HepG2 (cell line): ENCODE measurements around the gene NFKBIA. TPM values are rescaled to one million over a fixed set of nuclear protein-coding genes. Genes with fewer than 3 reads are reported as not detected.
A peak's percentile ranks its signal among the peaks of the same experiment; 100 is the strongest.

Experiments used
- FOXK2 ChIP-seq: fragments of 450-650 bp; IDR thresholded peaks from 2 replicates; pipeline ENCODE4 v1.6.1; 2016
- FOXM1 ChIP-seq: sonication (generic); formaldehyde crosslinking; IDR thresholded peaks from 2 replicates; pipeline ENCODE4 v1.5.0; 2020; ENCODE audit warnings: missing genetic modification reagents
- MAX ChIP-seq: IDR thresholded peaks from 2 replicates; pipeline ENCODE4 v1.6.1; 2012; ENCODE audit warnings: inconsistent platforms
- MYNN ChIP-seq: sonication (generic); formaldehyde crosslinking; IDR thresholded peaks from 2 replicates; pipeline ENCODE4 v1.4.0; 2020; ENCODE audit warnings: mild to moderate bottlenecking, low read depth, missing genetic modification reagents
- NR1H2 ChIP-seq: sonication (generic); formaldehyde crosslinking; IDR thresholded peaks from 2 replicates; pipeline ENCODE4 v1.8.1; 2022; ENCODE audit warnings: low read depth, missing genetic modification reagents, borderline replicate concordance
- NR2C2 ChIP-seq: sonication (generic); formaldehyde crosslinking; IDR thresholded peaks from 2 replicates; pipeline ENCODE4 v1.4.0; 2020; ENCODE audit warnings: missing genetic modification reagents, mild to moderate bottlenecking, moderate library complexity, borderline replicate concordance
- NR2F2 ChIP-seq: IDR thresholded peaks from 2 replicates; pipeline ENCODE4 v1.6.1; 2012; ENCODE audit warnings: low read depth, inconsistent platforms, borderline replicate concordance
- TBX2 ChIP-seq: sonication (generic); formaldehyde crosslinking; IDR thresholded peaks from 2 replicates; pipeline ENCODE4 v1.5.0; 2020; ENCODE audit warnings: missing genetic modification reagents, mild to moderate bottlenecking, borderline replicate concordance
- USF2 ChIP-seq, 2 experiments: sonication (generic) in 1 of 2; formaldehyde crosslinking in 1 of 2; IDR thresholded peaks; 2 replicates each; pipeline versions ENCODE4 v1.5.1 to v1.6.1; 2011 to 2020; ENCODE audit warnings: borderline replicate concordance in 1 of 2, low read depth in 1 of 2, low read length in 1 of 2, mild to moderate bottlenecking in 1 of 2, missing genetic modification reagents in 1 of 2, moderate library complexity in 1 of 2
- WIZ ChIP-seq: sonication (generic); formaldehyde crosslinking; IDR thresholded peaks from 2 replicates; pipeline ENCODE4 v1.5.1; 2020; ENCODE audit warnings: mild to moderate bottlenecking, missing genetic modification reagents
- XRCC5 ChIP-seq: fragments of 200-400 bp; formaldehyde crosslinking; optimal IDR thresholded peaks from 2 replicates; pipeline ENCODE3; 2017; ENCODE audit warnings: mild to moderate bottlenecking, low read length
- ZBTB20 ChIP-seq: sonication (generic); formaldehyde crosslinking; IDR thresholded peaks from 2 replicates; pipeline ENCODE4 v1.8.1; 2023; ENCODE audit warnings: missing genetic modification reagents, low read depth, mild to moderate bottlenecking, borderline replicate concordance
- ZBTB21 ChIP-seq: sonication (generic); formaldehyde crosslinking; IDR thresholded peaks from 2 replicates; pipeline ENCODE4 v1.4.0; 2020; ENCODE audit warnings: missing genetic modification reagents
- ZC3H4 ChIP-seq: sonication (generic); formaldehyde crosslinking; IDR thresholded peaks from 2 replicates; pipeline ENCODE4 v1.4.0; 2020; ENCODE audit warnings: missing genetic modification reagents, borderline replicate concordance
- ZFP36 ChIP-seq: fragments of 150-350 bp; IDR thresholded peaks from 2 replicates; pipeline ENCODE4 v1.6.1; 2018; ENCODE audit warnings: borderline replicate concordance, low read length, low read depth; ENCODE audit not compliant: partially characterized antibody
- ZNF121 ChIP-seq: sonication (generic); formaldehyde crosslinking; IDR thresholded peaks from 2 replicates; pipeline ENCODE4 v1.5.0; 2020; ENCODE audit warnings: mild to moderate bottlenecking, missing genetic modification reagents
- ZNF329 ChIP-seq: sonication (generic); formaldehyde crosslinking; IDR thresholded peaks from 2 replicates; pipeline ENCODE4 v1.9.0; 2021; ENCODE audit warnings: low read depth, mild to moderate bottlenecking, missing genetic modification reagents
- ZNF343 ChIP-seq: sonication (generic); formaldehyde crosslinking; IDR thresholded peaks from 2 replicates; pipeline ENCODE4 v1.4.0; 2020; ENCODE audit warnings: mild to moderate bottlenecking, missing genetic modification reagents
- ZNF83 ChIP-seq: sonication (generic); formaldehyde crosslinking; IDR thresholded peaks from 2 replicates; pipeline ENCODE4 v1.4.0; 2020; ENCODE audit warnings: missing genetic modification reagents, mild to moderate bottlenecking, borderline replicate concordance
- polyA plus RNA-seq, 8 experiments: library from polyadenylated mRNA; depleted of rRNA in 3 of 8; stranded (reverse) in 7 of 8; unstranded in 1 of 8; fragments of >200 nt; fragmentation: Illumina TruSeq in 4 of 8; extraction: Trizol in 4 of 8; gene quantifications; 2 replicates each; pipeline versions ENCODE4 v1.2.1 to v1.2.3, GENCODE V29; 2011 to 2016; ENCODE audit warnings: low read depth in 4 of 8, missing spikeins in 1 of 8, mixed read lengths in 1 of 8; ENCODE audit not compliant: insufficient read depth in 1 of 8
- total RNA-seq, 5 experiments: library from RNA; depleted of rRNA; stranded (reverse); fragments of >200 nt; fragmentation: Illumina TruSeq; extraction: Trizol; gene quantifications; 2 replicates each; pipeline ENCODE4 v1.2.3, GENCODE V29; 2016; ENCODE audit warnings: low read depth in 1 of 5
- TF ChIP-seq, protein P1 (sequence below): IDR thresholded peaks from 2 replicates; pipeline ENCODE4 v1.6.1; 2016
- TF ChIP-seq, protein P2 (sequence below): IDR thresholded peaks from 2 replicates; pipeline ENCODE4 v1.6.1; 2016; ENCODE audit warnings: low read depth
- TF ChIP-seq, protein P3 (sequence below): sonication (generic); formaldehyde crosslinking; IDR thresholded peaks from 2 replicates; pipeline ENCODE4 v1.4.0; 2020; ENCODE audit warnings: missing genetic modification reagents

Gene NFKBIA
- total and polyA plus RNA-seq, 2 of the 13 experiments (the other 11 are each of a cell fraction or from before 2014, with no cell fraction given) = 197 to 319 TPM

GRCh38 chr14:35400648-35401421 is 3.7 kb downstream of the NFKBIA start (continued):
- TF ChIP-seq, protein P1, sequence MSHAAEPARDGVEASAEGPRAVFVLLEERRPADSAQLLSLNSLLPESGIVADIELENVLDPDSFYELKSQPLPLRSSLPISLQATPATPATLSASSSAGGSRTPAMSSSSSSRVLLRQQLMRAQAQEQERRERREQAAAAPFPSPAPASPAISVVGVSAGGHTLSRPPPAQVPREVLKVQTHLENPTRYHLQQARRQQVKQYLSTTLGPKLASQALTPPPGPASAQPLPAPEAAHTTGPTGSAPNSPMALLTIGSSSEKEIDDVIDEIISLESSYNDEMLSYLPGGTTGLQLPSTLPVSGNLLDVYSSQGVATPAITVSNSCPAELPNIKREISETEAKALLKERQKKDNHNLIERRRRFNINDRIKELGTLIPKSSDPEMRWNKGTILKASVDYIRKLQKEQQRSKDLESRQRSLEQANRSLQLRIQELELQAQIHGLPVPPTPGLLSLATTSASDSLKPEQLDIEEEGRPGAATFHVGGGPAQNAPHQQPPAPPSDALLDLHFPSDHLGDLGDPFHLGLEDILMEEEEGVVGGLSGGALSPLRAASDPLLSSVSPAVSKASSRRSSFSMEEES (CRISPR knock-in tag) = peak; percentile 81
- TF ChIP-seq NR1H2 (CRISPR knock-in tag) = no peak
- TF ChIP-seq WIZ (CRISPR knock-in tag) = no peak; the same call in 1 of the 2 replicates
- peak; percentile 91 for TF ChIP-seq TBX2 (CRISPR knock-in tag)
- no peak for TF ChIP-seq FOXM1
- TF ChIP-seq FOXK2 = peak; percentile 32; the same call in 1 of the 2 replicates
- TF ChIP-seq NR2F2 = no peak
- peak; percentile 30 for TF ChIP-seq XRCC5
- peak; percentile 84 for TF ChIP-seq ZBTB21 (CRISPR knock-in tag)
- TF ChIP-seq MYNN (CRISPR knock-in tag) = no peak
- TF ChIP-seq, protein P2, sequence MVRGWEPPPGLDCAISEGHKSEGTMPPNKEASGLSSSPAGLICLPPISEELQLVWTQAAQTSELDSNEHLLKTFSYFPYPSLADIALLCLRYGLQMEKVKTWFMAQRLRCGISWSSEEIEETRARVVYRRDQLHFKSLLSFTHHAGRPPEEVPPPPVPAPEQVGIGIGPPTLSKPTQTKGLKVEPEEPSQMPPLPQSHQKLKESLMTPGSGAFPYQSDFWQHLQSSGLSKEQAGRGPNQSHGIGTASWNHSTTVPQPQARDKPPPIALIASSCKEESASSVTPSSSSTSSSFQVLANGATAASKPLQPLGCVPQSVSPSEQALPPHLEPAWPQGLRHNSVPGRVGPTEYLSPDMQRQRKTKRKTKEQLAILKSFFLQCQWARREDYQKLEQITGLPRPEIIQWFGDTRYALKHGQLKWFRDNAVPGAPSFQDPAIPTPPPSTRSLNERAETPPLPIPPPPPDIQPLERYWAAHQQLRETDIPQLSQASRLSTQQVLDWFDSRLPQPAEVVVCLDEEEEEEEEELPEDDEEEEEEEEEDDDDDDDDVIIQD (CRISPR knock-in tag) = peak; percentile 96
- TF ChIP-seq ZFP36 = no peak
- no peak; the same call in 1 of the 2 replicates for TF ChIP-seq ZNF121 (CRISPR knock-in tag)
- TF ChIP-seq NR2C2 (CRISPR knock-in tag) = no peak
- no peak for TF ChIP-seq ZNF83 (CRISPR knock-in tag)
- TF ChIP-seq ZNF329 (CRISPR knock-in tag) = no peak
- TF ChIP-seq, protein P3, sequence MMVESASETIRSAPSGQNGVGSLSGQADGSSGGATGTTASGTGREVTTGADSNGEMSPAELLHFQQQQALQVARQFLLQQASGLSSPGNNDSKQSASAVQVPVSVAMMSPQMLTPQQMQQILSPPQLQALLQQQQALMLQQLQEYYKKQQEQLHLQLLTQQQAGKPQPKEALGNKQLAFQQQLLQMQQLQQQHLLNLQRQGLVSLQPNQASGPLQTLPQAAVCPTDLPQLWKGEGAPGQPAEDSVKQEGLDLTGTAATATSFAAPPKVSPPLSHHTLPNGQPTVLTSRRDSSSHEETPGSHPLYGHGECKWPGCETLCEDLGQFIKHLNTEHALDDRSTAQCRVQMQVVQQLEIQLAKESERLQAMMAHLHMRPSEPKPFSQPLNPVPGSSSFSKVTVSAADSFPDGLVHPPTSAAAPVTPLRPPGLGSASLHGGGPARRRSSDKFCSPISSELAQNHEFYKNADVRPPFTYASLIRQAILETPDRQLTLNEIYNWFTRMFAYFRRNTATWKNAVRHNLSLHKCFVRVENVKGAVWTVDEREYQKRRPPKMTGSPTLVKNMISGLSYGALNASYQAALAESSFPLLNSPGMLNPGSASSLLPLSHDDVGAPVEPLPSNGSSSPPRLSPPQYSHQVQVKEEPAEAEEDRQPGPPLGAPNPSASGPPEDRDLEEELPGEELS = peak; percentile 78; the same call in 1 of the 2 replicates
- TF ChIP-seq ZNF343 (CRISPR knock-in tag) = no peak; the same call in 1 of the 2 replicates
- peak; percentile 98 for TF ChIP-seq ZBTB20
- no peak for TF ChIP-seq USF2 (IDR thresholded peaks at IDR 0.05; ENCODE audit: low read depth, low read length)
- TF ChIP-seq USF2 (CRISPR knock-in tag; IDR thresholded peaks at IDR 0.05; ENCODE audit: borderline replicate concordance) = no peak
- TF ChIP-seq ZC3H4 = no peak; the same call in 1 of the 2 replicates
- no peak for TF ChIP-seq MAX
